Left ventricle myocardium inferior (tissue), 1 donor: ENCODE results near the gene CD300A. TPM values are rescaled to one million over a fixed set of nuclear protein-coding genes. Genes with fewer than 3 reads are reported as not detected.
A peak's percentile ranks its signal among the peaks of the same experiment; 100 is the strongest.

ENCODE experiments used
- DNase-seq: peaks from one replicate; pipeline ENCODE4 v3.0.0-alpha.2; 2020
- H3K27ac ChIP-seq: fragments of 200-600 bp; replicated peaks from 2 replicates; pipeline ENCODE4 v1.8.0; 2021
- H3K27me3 ChIP-seq: fragments of 200-600 bp; 2 replicates; pipeline ENCODE4 v1.8.0; 2021; ENCODE audit warnings: low read depth
- H3K36me3 ChIP-seq: fragments of 200-600 bp; 2 replicates; pipeline ENCODE4 v1.8.0; 2021
- H3K4me1 ChIP-seq: fragments of 200-600 bp; 2 replicates; pipeline ENCODE4 v1.8.0; 2021
- H3K4me3 ChIP-seq: fragments of 200-600 bp; 2 replicates; pipeline ENCODE4 v1.8.0; 2021; ENCODE audit warnings: mild to moderate bottlenecking, moderate library complexity
- H3K9me3 ChIP-seq: fragments of 200-600 bp; replicated peaks from 2 replicates; pipeline ENCODE4 v1.8.0; 2021
- CTCF ChIP-seq: fragments of 200-600 bp; IDR thresholded peaks from 2 replicates; pipeline ENCODE4 v1.8.0; 2021; ENCODE audit warnings: antibody characterized with exemption, mild to moderate bottlenecking, borderline replicate concordance
- intact Hi-C: fragments of 100-400 bp; cut with micrococcal nuclease; formaldehyde crosslinking; loops from one replicate; pipeline ENCODE4 v1.11.0; 2022
- total RNA-seq: library from RNA; stranded (reverse); fragmentation: NEBNext Ultra II Directional; extraction: Animal tissue kit (Norgen Biotek cat#: 25700); gene quantifications from one replicate; pipeline ENCODE4 v1.2.1, GENCODE V29; 2021
- donor health status: DM: no; HTN: yes; CAD: no; lungs with severe emphysema.

Gene CD300A
- total RNA-seq, 1 donor from 2014 or later: 1.2 TPM

GRCh38 chr17:74442670-74443515, 23.5 kb upstream of the CD300A start:
- no peak for TF ChIP-seq CTCF
- Histone ChIP-seq H3K36me3 (peaks cover 20% of the 10 kb centered on the region), H3K27me3 (no peaks in the 10 kb centered on the region), H3K4me1 (peaks cover 65% of the 10 kb centered on the region), H3K9me3 (peaks cover 6% of the 10 kb centered on the region), H3K4me3 (peak overlapping the region; percentile 59), H3K27ac (peak overlapping the region; percentile 98)
- intact Hi-C loops: no loop called here
- peak; percentile 94 for DNase-seq

GRCh38 chr17:74443516-74444296, 22.7 kb upstream of the CD300A start:
- Histone ChIP-seq H3K4me1 (peaks cover 74% of the 10 kb centered on the region), H3K36me3 (peaks cover 20% of the 10 kb centered on the region), H3K27me3 (no peaks in the 10 kb centered on the region), H3K27ac (peak overlapping the region; percentile 98), H3K9me3 (no peaks in the 10 kb centered on the region), H3K4me3 (peak overlapping the region; percentile 59)
- intact Hi-C loops: no loop called here
- no peak for DNase-seq
- TF ChIP-seq CTCF: no peak

GRCh38 chr17:74444406-74444805, 22.0 kb upstream of the CD300A start:
- H3K4me1 ChIP-seq: peaks cover 79% of the 10 kb centered on the region
- H3K27me3 ChIP-seq: no peaks in the 10 kb centered on the region
- no peaks in the 10 kb centered on the region for H3K9me3 ChIP-seq
- no peak for TF ChIP-seq CTCF
- DNase-seq: peak; percentile 64
- peaks cover 20% of the 10 kb centered on the region for H3K36me3 ChIP-seq
- intact Hi-C loops: no loop called here
- peak overlapping the region; percentile 59 for H3K4me3 ChIP-seq
- H3K27ac ChIP-seq: peak overlapping the region; percentile 98

- H3K27me3 ChIP-seq: no peaks in the 10 kb centered on the region
- H3K9me3 ChIP-seq: no peaks in the 10 kb centered on the region
- intact Hi-C loops: no loop called here
- H3K27ac ChIP-seq: peak overlapping the region; percentile 98
- no peak for TF ChIP-seq CTCF
- H3K4me3 ChIP-seq: no peak overlapping the region
- peaks cover 14% of the 10 kb centered on the region for H3K36me3 ChIP-seq
- H3K4me1 ChIP-seq: peaks cover 86% of the 10 kb centered on the region
- no peak for DNase-seq
These were observed 21.3 kb upstream of the CD300A start for GRCh38 chr17:74445158-74445557.

GRCh38 chr17:74446551-74447500, 19.6 kb upstream of the CD300A start:
- peaks cover 89% of the 10 kb centered on the region for H3K4me1 ChIP-seq
- no peaks in the 10 kb centered on the region for H3K9me3 ChIP-seq
- peaks cover 5% of the 10 kb centered on the region for H3K36me3 ChIP-seq
- peak overlapping the region; percentile 98 for H3K27ac ChIP-seq
- no peaks in the 10 kb centered on the region for H3K27me3 ChIP-seq
- intact Hi-C loops: no loop called here
- peak overlapping the region; percentile 35 for H3K4me3 ChIP-seq
- TF ChIP-seq CTCF: no peak
- peak; percentile 77 for DNase-seq
